Liver (tissue), 9 donors: ENCODE data around the gene NTM. TPM values are rescaled to one million over a fixed set of nuclear protein-coding genes. Genes with fewer than 3 reads are reported as not detected.

ENCODE experiments used
- DNase-seq: peaks from one replicate; pipeline ENCODE4 v3.0.0-alpha.2; 2017; ENCODE audit warnings: low spot score
- H3K27ac ChIP-seq, 2 donors: one replicate each; pipeline ENCODE4 v1.7.0; 2013; ENCODE audit warnings: inconsistent platforms in 2 of 2, low read length in 2 of 2, control low read depth in 1 of 2, low read depth in 1 of 2, mild to moderate bottlenecking in 1 of 2
- H3K27me3 ChIP-seq, 4 donors: one replicate each; pipeline versions ENCODE4 v1.6.1 to v1.7.0; 2013; ENCODE audit warnings: low read length in 3 of 4, inconsistent platforms in 1 of 4, mild to moderate bottlenecking in 1 of 4, moderate library complexity in 1 of 4; ENCODE audit not compliant: control insufficient read depth in 4 of 4, insufficient read depth in 4 of 4
- H3K36me3 ChIP-seq, 4 donors: one replicate each; pipeline versions ENCODE4 v1.6.1 to v1.7.0; 2013; ENCODE audit warnings: low read length in 3 of 4, mild to moderate bottlenecking in 3 of 4, low read depth in 1 of 4, moderate library complexity in 1 of 4; ENCODE audit not compliant: control insufficient read depth in 4 of 4, insufficient read depth in 3 of 4
- H3K4me1 ChIP-seq, 4 donors: one replicate each; pipeline versions ENCODE4 v1.6.1 to v1.7.0; 2013; ENCODE audit warnings: low read length in 3 of 4, mild to moderate bottlenecking in 3 of 4, moderate library complexity in 1 of 4; ENCODE audit not compliant: control insufficient read depth in 4 of 4, insufficient read depth in 4 of 4
- H3K4me3 ChIP-seq, 3 donors: one replicate each; pipeline versions ENCODE4 v1.6.1 to v1.7.0; 2013; ENCODE audit warnings: low read length in 3 of 3, control low read depth in 1 of 3, low read depth in 1 of 3, mild to moderate bottlenecking in 1 of 3
- H3K9ac ChIP-seq, 2 donors: one replicate each; pipeline ENCODE4 v1.7.0; 2013; ENCODE audit warnings: low read length in 2 of 2, mild to moderate bottlenecking in 2 of 2, moderate library complexity in 2 of 2, control low read depth in 1 of 2, low read depth in 1 of 2
- H3K9me3 ChIP-seq, 4 donors: one replicate each; pipeline versions ENCODE4 v1.6.1 to v1.7.0; 2013; ENCODE audit warnings: low read length in 3 of 4; ENCODE audit not compliant: control insufficient read depth in 4 of 4
- ATF3 ChIP-seq: IDR thresholded peaks from 2 replicates; pipeline ENCODE4 v1.6.1; 2016; ENCODE audit warnings: antibody characterized with exemption
- CTCF ChIP-seq: fragments of 150-350 bp; IDR thresholded peaks from 2 replicates; pipeline ENCODE4 v1.5.1; 2017; ENCODE audit warnings: improper control_type of control experiment, low read depth, low read length; ENCODE audit not compliant: missing input control
- EGR1 ChIP-seq, 2 donors: IDR thresholded peaks; 2 replicates each; pipeline ENCODE4 v1.6.1; 2016 to 2018; ENCODE audit warnings: antibody characterized with exemption in 2 of 2, low read depth in 2 of 2
- FOXA1 ChIP-seq: IDR thresholded peaks from 2 replicates; pipeline ENCODE4 v1.6.1; 2016; ENCODE audit warnings: antibody characterized with exemption
- FOXA2 ChIP-seq: IDR thresholded peaks from 2 replicates; pipeline ENCODE4 v1.6.1; 2016; ENCODE audit warnings: antibody characterized with exemption
- GABPA ChIP-seq, 2 donors: IDR thresholded peaks in 1 of 2; conservative IDR thresholded peaks in 1 of 2; 2 replicates each; pipeline ENCODE4 v1.6.1; 2016; ENCODE audit warnings: antibody characterized with exemption in 2 of 2, mild to moderate bottlenecking in 1 of 2, moderate library complexity in 1 of 2
- HNF4A ChIP-seq, 2 donors: conservative IDR thresholded peaks; 2 replicates each; pipeline ENCODE4 v1.6.1; 2016; ENCODE audit warnings: antibody characterized with exemption in 2 of 2, mild to moderate bottlenecking in 2 of 2
- HNF4G ChIP-seq: IDR thresholded peaks from 2 replicates; pipeline ENCODE4 v1.6.1; 2016; ENCODE audit warnings: antibody characterized with exemption
- JUND ChIP-seq, 2 donors: IDR thresholded peaks; 2 replicates each; pipeline ENCODE4 v1.6.1; 2016; ENCODE audit warnings: antibody characterized with exemption in 2 of 2
- MAX ChIP-seq: IDR thresholded peaks from 2 replicates; pipeline ENCODE4 v1.6.1; 2016; ENCODE audit warnings: antibody characterized with exemption
- NR2F2 ChIP-seq: IDR thresholded peaks from 2 replicates; pipeline ENCODE4 v1.6.1; 2016; ENCODE audit warnings: antibody characterized with exemption
- RAD21 ChIP-seq, 2 donors: IDR thresholded peaks; 2 replicates each; pipeline ENCODE4 v1.6.1; 2016; ENCODE audit warnings: antibody characterized with exemption in 2 of 2, mild to moderate bottlenecking in 2 of 2
- REST ChIP-seq: IDR thresholded peaks from 2 replicates; pipeline ENCODE4 v1.6.1; 2016; ENCODE audit warnings: antibody characterized with exemption, mild to moderate bottlenecking
- RXRA ChIP-seq, 2 donors: IDR thresholded peaks; 2 replicates each; pipeline ENCODE4 v1.6.1; 2017 to 2018; ENCODE audit warnings: antibody characterized with exemption in 2 of 2, mild to moderate bottlenecking in 1 of 2
- SP1 ChIP-seq: IDR thresholded peaks from 2 replicates; pipeline ENCODE4 v1.6.1; 2018; ENCODE audit warnings: antibody characterized with exemption, mild to moderate bottlenecking
- TAF1 ChIP-seq: conservative IDR thresholded peaks from 2 replicates; pipeline ENCODE4 v1.6.1; 2016; ENCODE audit warnings: antibody characterized with exemption, mild to moderate bottlenecking
- YY1 ChIP-seq: IDR thresholded peaks from 2 replicates; pipeline ENCODE4 v1.6.1; 2016; ENCODE audit warnings: antibody characterized with exemption, mild to moderate bottlenecking
- ZBTB33 ChIP-seq: IDR thresholded peaks from 2 replicates; pipeline ENCODE4 v1.6.1; 2016; ENCODE audit warnings: antibody characterized with exemption
- WGBS: extraction: QIAGEN DNeasy Blood & Tissue Kit; methylation state at CpG from one replicate; pipeline ENCODE4 v1.1.7; 2013; 5-methylcytosine and 5-hydroxymethylcytosine counted together
- polyA plus RNA-seq, 2 donors: library from polyadenylated mRNA; stranded (reverse) in 1 of 2; unstranded in 1 of 2; fragments of 200-250 nt in 1 of 2; fragments of >200 nt in 1 of 2; fragmentation: Nextera tagmentation in 1 of 2; extraction: Ambion mirVana in 1 of 2; gene quantifications; one replicate each; pipeline versions ENCODE4 v1.2.1 to v1.2.3, GENCODE V29; 2013 to 2015
- total RNA-seq, 2 donors: library from RNA; depleted of rRNA; stranded (reverse); fragments of >200 nt; gene quantifications; one replicate each; pipeline ENCODE4 v1.2.3, GENCODE V29; 2014
- donor health status: healthy.
- donor health status: healthy.
- donor health status: healthy.
- donor health status: healthy.
- donor health status: healthy.

The NTM gene
- total and polyA plus RNA-seq, 4 donors: 0.08 to 1.1 (median 0.08) TPM; not detected in 1

GRCh38 chr11:131754671-131755070 is 384.3 kb downstream of the NTM start:
- H3K27me3 ChIP-seq: peaks cover 0 to 3% (median 0%) of the 10 kb centered on the region in 4 donors
- no peaks in the 10 kb centered on the region for H3K36me3 ChIP-seq
- 79% methylated on average over 3 of the region's 3 CpGs for WGBS
- H3K4me1 ChIP-seq: no peaks in the 10 kb centered on the region
- no peak overlapping the region for H3K27ac ChIP-seq
- TF ChIP-seq HNF4G: no peak
- TF ChIP-seq REST: no peak
- no peak for TF ChIP-seq SP1
- no peak for TF ChIP-seq JUND (IDR thresholded peaks at IDR 0.05)
- no peak for TF ChIP-seq GABPA (IDR thresholded peaks at IDR 0.05 in 1 of 2, conservative IDR thresholded peaks at IDR 0.05 in 1 of 2)
- no peak overlapping the region for H3K9ac ChIP-seq
- H3K9me3 ChIP-seq: no peaks in the 10 kb centered on the region
- H3K4me3 ChIP-seq: no peak overlapping the region
- no peak for DNase-seq

- Histone ChIP-seq H3K4me1 (no peaks in the 10 kb centered on the region), H3K9me3 (no peaks in the 10 kb centered on the region), H3K36me3 (no peaks in the 10 kb centered on the region), H3K27ac (no peak overlapping the region), H3K27me3 (peaks cover 0 to 3% (median 1%) of the 10 kb centered on the region in 4 donors), H3K4me3 (no peak overlapping the region), H3K9ac (no peak overlapping the region)
- no peak for TF ChIP-seq RXRA (IDR thresholded peaks at IDR 0.05)
- no peak for TF ChIP-seq REST
- TF ChIP-seq HNF4A (conservative IDR thresholded peaks at IDR 0.05): no peak
- no peak for TF ChIP-seq FOXA2
- TF ChIP-seq ZBTB33: no peak
- no peak for TF ChIP-seq HNF4G
- TF ChIP-seq NR2F2: no peak
- no peak for TF ChIP-seq ATF3
- no peak for TF ChIP-seq MAX
- TF ChIP-seq SP1: no peak
- no peak for TF ChIP-seq CTCF
- no peak for TF ChIP-seq RAD21 (IDR thresholded peaks at IDR 0.05)
- no peak for TF ChIP-seq EGR1 (IDR thresholded peaks at IDR 0.05; ENCODE audit: low read depth in 2 of 2)
- no peak for TF ChIP-seq YY1
- TF ChIP-seq TAF1: no peak
- TF ChIP-seq FOXA1: no peak
- no peak for TF ChIP-seq GABPA (IDR thresholded peaks at IDR 0.05 in 1 of 2, conservative IDR thresholded peaks at IDR 0.05 in 1 of 2)
- no peak for TF ChIP-seq JUND (IDR thresholded peaks at IDR 0.05)
- DNase-seq: no peak
- 60% methylated on average over 6 of the region's 6 CpGs for WGBS
Observed at GRCh38 chr11:131756479-131757110, 386.2 kb downstream of the NTM start.
